GM18502 (cell line): ENCODE results near the gene ENPEP.
"Not testable (repeated sequence)": the region's sequence is repeated elsewhere in the genome, so short reads cannot be mapped to it uniquely, and the experiment has no call there.

Experiments
- ATAC-seq: cut with Tn5 transposase; IDR thresholded peaks from one replicate; pipeline ENCODE4 v1.9.1; 2021; ENCODE audit warnings: mild to moderate bottlenecking; ENCODE audit not compliant: unreplicated experiment, poor library complexity

Gene ENPEP

DNA sequence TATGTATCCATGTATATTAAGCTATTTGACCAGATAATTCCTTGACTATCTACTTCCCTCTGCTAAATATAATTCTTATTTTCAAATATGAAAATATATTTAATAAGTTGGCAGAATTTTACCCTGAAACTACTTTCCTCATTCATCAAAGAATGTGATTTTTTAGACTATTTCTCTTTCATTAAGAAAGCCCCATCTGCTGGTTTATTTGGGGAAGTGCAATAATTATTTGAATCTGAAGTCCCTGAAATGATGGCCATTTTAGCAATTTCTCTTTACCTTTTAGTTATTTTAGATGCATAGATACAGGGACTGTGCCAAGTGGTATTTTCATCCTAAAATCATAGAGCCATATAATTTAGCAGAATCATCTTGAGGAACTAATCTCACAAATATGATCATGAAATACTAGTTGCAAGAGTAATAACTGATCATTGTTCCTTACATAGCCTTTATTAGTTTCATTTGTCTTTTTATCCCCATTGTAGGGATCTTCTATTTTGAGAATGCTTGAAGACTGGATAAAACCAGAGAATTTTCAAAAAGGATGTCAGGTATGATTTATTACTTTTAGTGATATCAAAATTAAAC lies 39.0 kb downstream of the ENPEP start:
- ATAC-seq, result no peak

GRCh38 chr4:110515676-110516075 lies 39.7 kb downstream of the ENPEP start:
- ATAC-seq, result peak; percentile 29

DNA sequence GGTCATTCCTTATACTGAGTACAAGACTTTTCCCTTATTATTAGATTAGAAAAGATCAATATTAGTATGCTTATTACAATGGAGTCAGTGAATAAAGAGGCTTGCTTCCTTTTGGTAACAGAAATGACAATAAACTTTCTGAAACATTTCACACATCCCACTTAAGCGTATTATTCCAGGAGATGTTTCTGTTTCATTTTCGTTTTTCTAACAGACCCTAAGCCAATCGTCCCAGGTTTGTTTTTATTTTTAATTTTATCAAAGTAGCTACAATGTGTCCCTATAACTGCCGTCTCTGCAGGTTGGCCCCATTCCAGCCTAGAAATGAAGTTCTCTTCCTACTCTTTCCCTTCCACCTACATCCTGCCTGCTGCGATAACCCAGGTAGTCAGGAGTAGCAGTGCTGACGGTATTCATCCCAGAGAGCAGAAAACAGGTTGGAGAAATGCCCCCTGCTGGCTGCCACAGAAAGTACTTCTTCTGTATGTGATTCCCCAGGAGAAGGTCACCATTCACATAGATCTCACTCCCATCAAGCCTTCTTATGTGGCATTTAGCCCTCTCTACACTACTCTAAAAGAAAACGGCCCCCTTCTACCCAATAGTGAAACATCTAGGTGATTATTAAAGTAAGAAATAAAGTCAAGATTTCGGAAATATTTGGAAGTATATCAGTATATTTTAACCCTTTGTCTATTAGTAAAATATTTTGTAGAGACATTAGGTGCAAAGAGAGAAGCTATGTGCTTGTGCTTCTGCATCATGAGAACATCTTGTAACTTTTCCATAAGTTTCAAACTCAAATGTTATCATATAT lies 40.4 kb downstream of the ENPEP start:
- ATAC-seq, result peak; percentile 91

DNA sequence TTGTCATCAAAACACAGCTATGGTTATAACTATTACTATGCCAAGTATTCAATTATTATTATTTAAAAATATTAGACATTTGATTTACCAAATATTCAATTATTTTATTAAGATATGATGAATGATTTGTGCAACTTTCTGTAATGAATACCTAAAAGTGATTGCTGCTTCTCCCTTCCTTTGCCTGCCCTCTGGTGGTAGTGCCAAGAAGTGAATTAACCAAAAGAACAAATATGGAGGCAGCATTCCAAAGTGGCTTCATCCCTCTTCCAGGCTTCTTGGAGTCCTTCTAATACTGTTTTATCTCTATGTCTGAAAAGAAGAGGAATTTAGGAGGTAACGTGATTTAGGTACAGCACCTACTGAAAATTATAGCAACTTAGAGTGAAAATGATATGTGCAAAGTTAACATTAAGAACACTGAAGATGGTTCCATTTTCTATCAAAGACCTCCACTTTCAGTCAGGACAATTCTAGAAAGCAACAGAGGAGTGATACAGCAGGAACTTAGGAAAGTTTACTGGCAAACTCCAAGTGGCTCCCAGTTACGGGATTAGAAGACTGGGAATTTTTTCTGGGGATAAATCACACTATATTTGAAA lies 43.0 kb downstream of the ENPEP start:
- peak; percentile 34 for ATAC-seq

DNA sequence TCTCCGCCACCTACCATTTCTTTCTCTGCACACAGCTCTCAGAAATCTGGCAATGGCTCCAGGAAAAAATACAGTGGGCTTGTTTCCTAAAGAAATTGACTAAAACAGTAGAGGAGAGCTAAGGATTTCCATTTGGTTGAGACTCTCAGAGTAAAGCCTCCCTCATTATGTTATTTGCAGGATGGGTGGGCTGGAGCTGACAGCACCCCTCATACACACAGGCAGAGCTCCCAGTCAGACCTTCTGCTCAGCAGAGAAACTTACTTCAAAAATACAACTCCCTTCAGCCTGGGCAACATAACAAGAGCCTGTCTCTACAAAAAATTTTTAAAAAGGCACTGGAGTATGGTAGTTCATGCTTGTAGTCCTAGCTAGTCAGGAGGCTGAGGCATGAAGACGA lies 44.9 kb downstream of the ENPEP start:
- ATAC-seq, result no peak

GRCh38 chr4:110526589-110526988 lies 50.6 kb downstream of the ENPEP start:
- ATAC-seq, result no peak

DNA sequence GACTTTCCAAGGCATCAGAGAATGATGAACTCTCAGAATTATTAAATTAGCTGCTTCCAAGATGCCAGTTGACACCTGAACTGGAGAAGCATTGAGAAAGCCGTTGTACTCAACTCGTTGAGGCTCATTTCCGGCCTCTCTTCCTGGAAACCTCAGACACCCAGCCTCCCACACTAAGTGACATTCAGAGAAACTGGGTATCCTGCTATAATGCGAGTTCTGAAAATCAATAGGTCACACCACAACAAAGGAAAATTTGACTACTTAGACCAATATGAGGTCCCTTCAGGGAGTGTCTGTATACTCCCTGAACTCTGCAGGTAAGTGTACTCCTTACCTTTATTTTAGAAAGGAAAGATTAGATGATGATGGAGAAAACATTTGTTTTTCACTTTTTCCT lies 51.2 kb downstream of the ENPEP start:
- ATAC-seq, result no peak

DNA sequence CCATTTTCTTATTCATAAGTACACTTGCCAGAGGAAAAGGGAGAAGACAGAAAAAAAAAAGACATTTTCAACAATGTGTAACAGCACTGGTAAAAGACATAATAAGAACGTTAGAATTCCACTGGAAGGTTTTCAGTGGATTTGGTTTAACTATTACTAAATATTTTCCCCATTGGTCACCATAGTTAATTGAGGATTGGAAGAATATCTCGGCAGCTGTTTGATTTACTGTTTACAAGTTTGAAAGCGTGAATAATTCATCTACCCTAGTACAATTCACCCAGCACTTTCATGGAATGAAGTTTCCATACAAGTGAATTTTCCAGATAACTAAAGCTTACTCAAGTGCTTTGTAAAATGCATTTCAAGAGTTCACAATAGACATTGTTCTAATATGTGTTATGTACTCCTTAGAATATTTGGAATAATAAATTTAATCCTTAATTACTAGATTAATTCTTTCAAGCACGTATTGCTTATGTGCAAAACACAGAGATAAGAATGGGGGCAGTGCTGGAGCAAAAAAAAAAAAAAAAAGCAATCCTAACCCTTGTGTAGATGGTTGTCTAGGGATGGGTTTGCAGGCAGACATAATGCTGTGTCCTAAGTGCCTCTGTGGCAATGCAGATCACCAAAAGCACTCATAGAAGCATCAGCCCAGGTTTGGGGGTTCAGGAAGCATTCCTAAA lies 57.1 kb downstream of the ENPEP start:
- no peak for ATAC-seq

DNA sequence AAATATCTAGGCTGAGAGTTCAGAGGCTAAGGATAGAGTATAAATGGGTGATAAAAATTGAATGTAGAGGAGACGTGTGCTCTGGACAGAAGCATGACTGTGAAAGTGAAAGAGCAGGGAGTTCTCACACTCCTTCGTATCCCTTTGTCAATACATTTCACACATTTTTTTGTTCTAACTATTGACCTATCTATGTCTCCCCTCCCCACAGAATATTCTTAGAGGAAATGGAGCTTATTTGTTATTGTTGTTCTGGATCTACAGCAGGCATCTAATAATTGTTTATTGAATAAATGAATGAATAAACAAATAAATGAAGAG lies 57.6 kb downstream of the ENPEP start:
- ATAC-seq, result no peak

- ATAC-seq, result no peak
These were observed 58.0 kb downstream of the ENPEP start for GRCh38 chr4:110533940-110534339.

DNA sequence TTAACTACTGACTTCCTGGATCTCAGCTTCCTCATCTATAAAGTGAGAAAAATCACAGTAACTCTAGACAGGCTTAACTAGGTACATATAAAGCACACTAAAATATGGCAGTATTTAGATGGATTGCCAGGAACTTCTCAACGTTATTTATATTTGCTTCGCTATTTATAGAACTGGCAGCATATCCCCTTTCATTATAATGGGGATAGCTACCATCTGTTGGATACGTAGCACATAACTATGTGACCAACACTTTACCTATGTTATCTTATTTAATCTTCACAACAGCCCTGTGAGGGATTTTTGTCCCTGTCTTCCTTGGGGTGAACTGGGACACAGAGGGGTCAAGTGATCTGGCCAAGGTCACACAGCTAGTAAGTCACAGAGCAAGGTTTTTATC lies 64.6 kb downstream of the ENPEP start:
- no peak for ATAC-seq

- no peak for ATAC-seq
These were observed 65.1 kb downstream of the ENPEP start for GRCh38 chr4:110540982-110541451.

DNA sequence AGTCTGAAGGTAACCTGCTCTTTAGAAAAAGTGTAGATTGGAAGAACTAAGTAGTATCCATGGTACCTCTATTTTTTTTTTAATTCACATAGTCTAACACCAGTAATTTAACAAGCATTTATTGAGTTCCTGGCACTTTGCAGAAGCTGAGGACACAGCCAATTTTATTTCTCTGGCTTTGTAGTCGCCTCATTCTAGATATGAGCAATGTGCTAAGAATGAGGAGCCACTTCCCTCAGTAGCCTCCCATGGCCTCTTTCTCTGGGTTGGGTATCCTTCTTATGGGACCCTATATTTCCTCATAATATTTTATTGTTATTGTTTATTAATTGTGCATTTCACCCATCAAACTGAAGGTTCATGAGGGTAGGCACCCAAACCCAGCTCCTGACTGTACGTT lies 67.6 kb downstream of the ENPEP start:
- ATAC-seq, result no peak

DNA sequence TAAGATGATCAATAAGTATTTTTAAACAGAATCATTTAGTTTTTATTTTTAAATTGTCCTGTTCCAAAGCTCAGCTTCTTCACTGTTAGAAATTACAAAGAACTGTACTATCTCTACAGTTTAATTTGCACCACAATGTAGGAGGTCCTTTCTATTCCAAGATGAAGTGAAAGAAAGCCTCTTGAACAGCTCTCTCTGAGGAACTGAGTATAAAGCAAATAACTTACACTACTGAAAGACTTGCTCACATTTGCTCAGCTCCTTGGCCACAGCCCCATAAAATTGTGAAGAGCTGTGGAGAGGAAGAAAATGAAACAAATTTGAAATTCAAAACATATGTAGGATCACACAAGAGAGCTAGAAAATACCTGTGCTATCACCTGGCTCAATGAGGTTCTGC lies 68.6 kb downstream of the ENPEP start:
- no peak for ATAC-seq

DNA sequence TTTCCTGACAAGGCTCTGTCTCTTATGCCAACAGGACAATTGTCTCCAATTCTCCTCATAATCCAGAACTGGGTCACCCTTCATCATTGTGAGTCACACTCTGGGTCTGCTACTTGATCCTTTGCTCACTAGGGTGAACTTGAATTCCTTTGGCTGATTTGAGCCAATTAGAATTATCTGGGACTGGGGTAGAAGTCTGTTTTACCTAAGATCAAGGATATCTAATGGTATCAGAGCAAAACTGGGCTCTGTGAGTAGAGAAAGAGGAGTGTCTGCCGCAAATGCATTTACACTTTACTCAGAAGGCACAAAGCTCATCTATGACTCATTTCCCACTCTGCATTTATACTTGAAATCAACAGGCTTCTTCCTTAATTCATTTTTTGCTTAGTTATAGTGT lies 74.3 kb downstream of the ENPEP start:
- no peak for ATAC-seq

GRCh38 chr4:110553197-110553596 lies 77.2 kb downstream of the ENPEP start:
- no peak for ATAC-seq

DNA sequence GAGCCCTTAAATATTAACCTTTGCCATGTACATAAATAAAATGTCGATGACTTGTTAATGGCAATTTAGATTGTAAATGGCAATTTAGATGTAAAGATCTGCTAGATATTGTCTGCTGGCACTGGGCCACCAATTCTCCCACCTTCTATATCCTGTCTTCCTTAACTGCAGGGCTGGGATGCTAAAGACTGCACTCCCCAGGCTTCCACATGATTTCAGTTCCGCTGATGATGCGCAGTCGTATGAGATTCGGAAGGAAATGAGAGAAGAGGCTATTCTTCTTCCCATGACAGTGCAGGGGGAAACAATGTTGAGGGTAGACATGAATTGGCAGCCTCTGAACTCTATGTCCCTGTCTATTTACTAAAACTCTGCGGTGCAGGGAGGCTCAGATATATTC lies 91.3 kb downstream of the ENPEP start:
- no peak for ATAC-seq

- not testable (repeated sequence) for ATAC-seq
These were observed 100.7 kb downstream of the ENPEP start for GRCh38 chr4:110576696-110577095.

- no peak for ATAC-seq
These were observed 110.3 kb downstream of the ENPEP start for GRCh38 chr4:110586131-110586850.

- no peak for ATAC-seq
These were observed 111.8 kb downstream of the ENPEP start for GRCh38 chr4:110587666-110588285.
